Activated CD4-positive, alpha-beta T cell treated with anti-CD3 and anti-CD28 coated beads, Interleukin-2, Interleukin-6, amounts not matched to agents 100 ng/mL and 50 ng/mL, durations not matched to agents 16 hours and 8 hours (primary cell): Measurements from ENCODE around the gene SUCLG1.
A peak's percentile ranks its signal among the peaks of the same experiment; 100 is the strongest.
"Not testable (repeated sequence)": the region's sequence is repeated elsewhere in the genome, so short reads cannot be mapped to it uniquely, and the experiment has no call there.

Experiments
- DNase-seq: peaks from one replicate; pipeline ENCODE4 v3.0.0-alpha.2; 2020

The SUCLG1 gene

GRCh38 chr2:84459018-84459943, at the start of gene SUCLG1:
Gene SUCLG1 (minus strand): TSS chr2:84459280. CDS start chr2:84459269, 11 bp downstream.
- DNase-seq = peak; percentile 89

- DNase-seq = no peak
These were observed 39.2 kb upstream of the SUCLG1 start for GRCh38 chr2:84498150-84498799.

- DNase-seq = no peak
These were observed 38.2 kb upstream of the SUCLG1 start for GRCh38 chr2:84497285-84497684.

DNA sequence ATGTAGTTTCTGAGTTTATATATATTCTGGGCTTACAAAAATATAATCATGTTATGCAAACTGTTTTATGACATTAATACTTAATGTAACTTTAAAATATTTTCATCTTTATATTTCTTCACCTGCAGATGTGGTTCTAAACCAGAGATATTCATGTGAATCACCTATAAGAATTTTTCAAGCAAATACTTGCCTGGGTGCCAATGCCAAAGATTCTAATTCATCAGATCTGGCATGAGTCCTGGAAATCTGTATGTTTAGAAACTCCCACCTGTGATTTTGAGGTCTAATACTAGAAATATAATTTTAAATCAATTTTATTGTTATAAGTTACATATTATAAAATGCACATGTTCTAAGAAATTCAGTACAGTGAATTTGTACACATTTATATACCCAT, 37.3 kb upstream of the SUCLG1 start:
- DNase-seq = no peak

DNA sequence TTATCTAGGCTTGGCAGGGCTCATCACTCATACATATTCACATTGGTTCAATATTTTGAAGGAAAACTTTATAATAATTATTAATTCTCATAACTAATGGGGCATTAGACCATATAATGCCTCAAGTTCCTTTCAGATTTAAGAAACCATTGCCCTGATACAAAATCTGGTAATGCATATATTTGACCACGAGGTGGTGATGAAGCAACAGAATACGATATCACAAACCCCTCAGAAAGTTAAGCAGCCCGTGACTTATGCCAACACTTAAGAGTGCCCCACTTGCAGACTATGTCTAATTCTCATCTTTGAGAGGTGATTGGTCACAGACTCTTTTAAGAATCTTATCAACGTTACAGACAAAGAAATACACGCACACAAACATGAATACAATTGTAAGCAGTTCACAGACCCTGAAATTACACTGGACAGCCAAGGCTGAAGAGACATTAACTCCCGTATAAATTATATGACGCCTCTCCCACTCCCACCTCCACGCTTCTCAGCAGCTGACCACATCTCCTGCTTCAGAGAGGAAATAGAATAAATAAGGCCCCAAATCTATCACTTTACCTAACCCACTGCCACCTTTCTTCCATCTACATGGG, 36.6 kb upstream of the SUCLG1 start:
- DNase-seq = peak; percentile 63

DNA sequence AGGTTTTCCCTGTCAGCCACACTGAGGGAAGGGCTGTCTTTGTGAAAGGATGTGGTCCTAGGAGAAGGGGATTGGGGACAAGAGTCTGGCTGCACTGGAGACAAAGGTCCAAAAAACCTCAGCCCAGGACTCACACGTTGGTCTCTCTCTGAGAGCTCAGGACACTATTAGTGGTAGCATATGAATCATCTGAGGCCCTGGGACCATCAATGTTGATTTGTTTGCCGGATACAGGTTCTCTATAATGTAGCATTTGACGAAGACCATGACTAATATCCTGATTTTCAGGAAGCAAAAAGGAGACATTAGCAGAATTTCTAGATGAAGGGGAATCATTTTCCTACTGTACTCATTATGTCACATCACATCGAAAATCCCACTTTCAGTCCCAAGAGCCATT, 35.0 kb upstream of the SUCLG1 start:
- no peak for DNase-seq

GRCh38 chr2:84493514-84493913, 34.4 kb upstream of the SUCLG1 start:
- DNase-seq = no peak

DNA sequence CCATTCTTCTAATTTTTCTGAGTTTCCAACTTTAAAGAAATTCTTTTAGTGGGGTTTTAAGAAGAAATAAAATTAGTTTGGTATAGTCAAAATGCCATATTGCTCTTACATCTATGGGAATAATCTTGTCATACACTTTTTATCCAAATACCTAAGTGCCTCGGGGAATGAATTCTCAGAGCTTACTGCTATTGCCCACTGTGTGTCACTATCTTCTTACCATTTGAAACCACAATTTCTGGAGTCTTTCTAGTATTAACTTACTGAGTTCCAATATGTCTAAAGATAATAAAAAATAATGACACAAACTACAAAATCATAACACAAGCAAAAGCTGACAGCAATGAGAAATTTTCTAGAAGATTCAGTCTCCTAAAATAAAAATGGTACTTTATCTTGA, 33.5 kb upstream of the SUCLG1 start:
- DNase-seq = no peak

- DNase-seq = no peak
These were observed 32.7 kb upstream of the SUCLG1 start for GRCh38 chr2:84491741-84492140.

GRCh38 chr2:84491256-84491655, 32.2 kb upstream of the SUCLG1 start:
- no peak for DNase-seq

DNA sequence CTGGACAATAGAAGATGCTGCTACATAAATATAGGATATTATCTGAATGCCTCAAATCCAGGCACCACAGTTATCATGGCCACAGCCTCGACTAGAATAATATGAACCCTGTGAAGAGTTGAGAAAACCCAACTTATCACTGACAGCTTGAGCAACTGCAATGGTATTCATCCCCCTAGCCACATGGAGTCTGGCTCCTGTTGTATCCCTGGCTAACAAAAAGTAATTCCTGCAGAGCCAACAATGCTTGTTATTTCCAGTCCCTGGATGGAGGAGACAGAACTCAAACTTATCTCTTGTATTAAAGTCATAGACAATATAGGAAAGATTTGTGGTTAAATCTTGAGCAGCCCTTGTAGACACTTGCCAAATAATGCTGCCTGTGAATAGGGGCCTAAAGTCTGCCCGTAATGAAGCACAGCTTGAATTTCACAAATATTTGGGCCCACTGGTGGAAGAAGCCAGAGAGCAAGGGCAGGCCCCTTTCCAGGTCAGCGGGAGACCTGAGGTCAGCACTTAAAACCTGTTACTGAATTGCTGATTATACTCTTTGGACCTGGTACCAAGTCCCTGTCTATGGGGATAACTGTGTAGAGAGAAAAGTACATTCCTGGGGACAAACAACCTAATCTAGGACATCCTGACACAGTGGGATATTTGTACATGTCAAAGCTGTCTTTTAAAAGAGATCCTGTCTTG, 28.4 kb upstream of the SUCLG1 start:
- no peak for DNase-seq

DNA sequence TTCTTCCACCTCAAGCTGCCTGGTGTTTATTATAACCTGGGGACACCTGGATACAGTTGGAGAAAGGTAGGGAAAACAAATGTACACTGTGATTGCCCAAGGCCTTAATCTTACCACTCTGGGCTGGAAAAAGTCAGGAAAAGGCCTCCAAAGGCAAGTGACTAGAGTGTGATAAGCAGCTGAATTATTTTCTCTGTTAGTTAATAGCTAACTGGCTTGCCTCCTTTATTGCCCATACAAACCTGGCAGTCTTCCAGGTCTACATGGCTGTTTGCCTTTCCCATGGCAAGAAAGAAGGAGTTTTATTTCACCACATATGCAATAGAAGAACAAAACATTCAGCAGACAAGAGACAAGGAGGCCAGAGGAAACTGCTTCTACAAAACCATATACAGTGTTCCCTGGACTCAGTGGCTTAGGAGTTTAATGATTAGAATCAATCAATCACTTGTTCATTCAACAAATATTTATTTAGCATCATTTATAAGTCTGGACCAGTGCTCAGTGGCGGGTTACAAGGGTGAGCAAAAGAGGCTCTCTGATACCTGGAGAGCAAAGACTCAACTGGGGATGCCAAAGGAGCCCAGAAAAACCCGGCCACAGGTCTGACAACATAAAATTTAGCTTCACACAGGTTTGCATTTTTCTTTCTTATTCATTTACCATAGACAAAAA, 27.5 kb upstream of the SUCLG1 start:
- DNase-seq = no peak

- DNase-seq = no peak
These were observed 24.2 kb upstream of the SUCLG1 start for GRCh38 chr2:84483320-84483719.

- no peak for DNase-seq
These were observed 23.5 kb upstream of the SUCLG1 start for GRCh38 chr2:84482603-84483002.

- DNase-seq = no peak
These were observed 22.6 kb upstream of the SUCLG1 start for GRCh38 chr2:84481702-84482101.

DNA sequence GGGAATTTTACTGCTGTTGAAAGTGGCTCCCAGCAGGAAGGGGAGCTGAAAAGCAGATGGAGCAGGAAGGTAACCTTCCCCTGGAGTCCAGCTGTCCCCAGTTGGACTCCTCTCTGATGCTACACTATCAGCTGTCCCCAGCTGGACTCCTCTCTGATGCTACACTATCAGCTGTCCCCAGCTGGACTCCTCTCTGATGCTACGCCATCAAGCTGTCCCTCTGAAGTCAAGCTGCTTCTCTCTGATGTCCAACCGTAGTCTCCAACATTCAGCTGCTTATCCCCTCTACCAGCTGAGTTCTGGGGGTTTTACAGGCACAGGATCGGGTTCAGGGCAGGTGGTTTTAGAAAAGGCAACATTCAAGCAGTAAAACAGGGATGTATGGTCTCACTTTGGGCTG, 19.8 kb upstream of the SUCLG1 start:
- no peak for DNase-seq

DNA sequence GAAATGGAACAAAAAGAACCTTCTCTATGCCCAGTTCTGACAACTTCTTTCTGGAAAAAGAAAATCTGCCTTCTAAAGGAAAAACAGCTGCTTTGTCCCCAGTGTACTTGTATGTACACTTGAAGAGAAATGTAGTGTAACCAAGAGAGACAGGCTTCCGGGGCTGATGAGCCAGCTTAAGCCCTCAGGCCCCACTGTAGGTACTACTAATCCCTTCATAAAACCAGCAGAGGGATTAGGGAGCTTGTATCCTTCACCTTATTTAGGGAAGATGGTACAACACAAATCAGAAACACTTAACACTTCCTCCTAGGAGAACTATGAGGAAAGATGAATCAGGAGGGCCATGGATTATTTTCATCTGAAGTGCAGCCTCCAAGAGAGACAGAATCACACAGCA, 18.8 kb upstream of the SUCLG1 start:
- no peak for DNase-seq

DNA sequence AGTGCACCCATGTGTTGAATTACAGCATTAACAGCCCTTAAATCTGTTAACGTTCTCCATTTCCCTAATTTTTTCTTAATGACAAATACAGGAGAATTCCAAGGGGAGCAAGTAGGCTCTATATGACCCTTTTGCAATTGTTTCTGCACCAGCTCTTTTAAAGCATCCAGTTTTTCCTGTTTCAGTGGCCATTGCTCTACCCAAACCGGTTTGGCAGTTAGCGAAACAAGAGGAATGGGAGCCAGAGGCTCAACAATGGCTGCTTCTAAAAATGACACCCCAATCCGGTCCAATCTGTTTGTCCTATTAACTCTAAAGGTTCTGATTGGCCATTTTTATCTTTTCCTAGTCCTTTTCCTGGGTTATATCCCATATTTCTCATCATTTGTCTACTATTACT, 15.1 kb upstream of the SUCLG1 start:
- DNase-seq = no peak

- DNase-seq = no peak
These were observed 13.9 kb upstream of the SUCLG1 start for GRCh38 chr2:84472856-84473565.

DNA sequence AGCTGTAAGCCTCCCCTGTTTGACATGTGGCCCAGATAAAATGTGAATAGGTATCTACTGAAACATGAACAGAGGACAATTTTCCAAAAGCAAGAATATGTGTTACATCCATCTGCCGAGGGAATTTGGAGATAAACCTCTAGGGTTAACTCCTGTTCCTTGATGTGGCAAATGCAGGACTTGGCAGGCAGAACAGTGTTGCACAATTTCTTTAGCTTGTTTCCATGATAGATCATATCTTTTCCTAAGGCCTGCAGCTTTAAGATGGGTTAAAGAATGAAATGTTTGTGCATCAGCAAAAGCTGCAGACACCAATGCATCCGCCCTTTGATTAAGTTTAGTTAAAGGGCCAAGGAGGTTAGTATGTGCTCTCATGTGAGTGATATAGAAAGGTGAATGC, 13.3 kb upstream of the SUCLG1 start:
- not testable (repeated sequence) for DNase-seq

DNA sequence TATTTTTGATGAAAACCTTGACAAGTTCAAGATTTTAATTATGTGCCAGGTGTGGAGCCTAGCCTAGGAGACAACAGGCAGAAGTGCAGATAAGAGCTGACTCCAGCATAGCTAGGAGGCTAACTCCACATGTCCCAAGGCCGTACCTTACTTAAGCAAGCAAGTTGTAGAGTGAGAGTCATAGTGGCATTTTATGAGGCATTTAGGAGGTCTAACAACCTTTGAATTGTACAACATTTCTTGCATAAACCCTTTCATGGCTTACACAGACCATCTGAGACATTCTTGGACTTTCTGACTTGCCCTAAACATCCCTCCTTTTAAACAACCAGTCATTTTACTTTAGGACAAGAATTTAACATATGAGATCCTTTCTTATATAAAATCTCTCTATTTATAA, 8.3 kb upstream of the SUCLG1 start:
- no peak for DNase-seq

- DNase-seq = no peak
These were observed 2.2 kb upstream of the SUCLG1 start for GRCh38 chr2:84461310-84461709.
